SK-N-MC (cell line): ENCODE results near the gene EVL.

Experiments used
- DNase-seq: peaks from one replicate; pipeline ENCODE4 v3.0.0-alpha.2; 2011; ENCODE audit warnings: low read depth, low spot score
- H3K27ac ChIP-seq: fragments of 200-600 bp; sonication (generic); 2 replicates; pipeline ENCODE4 v1.5.1; 2016; ENCODE audit warnings: mixed run types
- H3K36me3 ChIP-seq: fragments of 200-600 bp; sonication (generic); 2 replicates; pipeline ENCODE4 v1.6.1; 2017; ENCODE audit warnings: antibody characterized with exemption, low read length, mixed read lengths; ENCODE audit not compliant: insufficient read depth
- H3K4me3 ChIP-seq: fragments of 200-600 bp; sonication (generic); 2 replicates; pipeline ENCODE4 v1.5.1; 2016
- H3K9ac ChIP-seq: fragments of 200-600 bp; sonication (generic); 2 replicates; pipeline ENCODE4 v1.8.0; 2017; ENCODE audit warnings: mixed run types, mixed read lengths; ENCODE audit not compliant: insufficient read length
- H3K9me3 ChIP-seq: fragments of 200-600 bp; sonication (generic); 2 replicates; pipeline ENCODE4 v1.6.1; 2017; ENCODE audit warnings: low read depth, mild to moderate bottlenecking, antibody characterized with exemption, low read length, moderate library complexity, mixed read lengths
- EZH2 ChIP-seq: fragments of 200-600 bp; sonication (generic); IDR thresholded peaks from one replicate; pipeline ENCODE4 v1.6.1; 2017; ENCODE audit warnings: antibody characterized with exemption
- FOXP2 ChIP-seq: optimal IDR thresholded peaks from 2 replicates; pipeline ENCODE3; 2011; ENCODE audit warnings: mild to moderate bottlenecking, moderate library complexity; ENCODE audit not compliant: insufficient read depth; ENCODE audit errors: extremely low read length, control extremely low read depth
- POLR2AphosphoS5 ChIP-seq: IDR thresholded peaks from 2 replicates; pipeline ENCODE4 v1.6.1; 2012; ENCODE audit warnings: mild to moderate bottlenecking, low read depth, low read length, borderline replicate concordance

The EVL gene

DNA sequence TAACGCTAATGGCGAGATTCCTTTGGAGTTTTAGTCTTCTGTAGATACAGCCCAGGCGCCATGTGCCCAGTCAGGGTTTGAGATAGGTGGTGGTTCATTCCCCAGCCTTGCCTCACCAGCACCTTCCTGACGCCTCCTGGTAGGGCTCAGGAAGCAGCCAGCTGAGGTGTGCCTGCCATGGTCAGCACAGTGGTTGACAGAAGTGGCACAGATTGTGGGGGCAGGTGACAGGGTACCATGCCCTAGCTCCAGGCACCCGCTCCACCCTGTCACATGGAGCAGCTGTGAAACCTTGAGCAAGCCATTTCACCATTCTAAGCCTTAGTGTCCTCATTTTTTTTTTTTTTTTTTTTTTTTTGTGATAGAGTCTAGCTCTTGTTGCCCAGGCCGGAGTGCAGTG lies 45.6 kb downstream of the EVL start:
- Histone ChIP-seq H3K9me3 (no peaks in the 10 kb centered on the region), H3K4me3 (no peak overlapping the region), H3K36me3 (no peaks in the 10 kb centered on the region), H3K9ac (no peak overlapping the region), H3K27ac (no peak overlapping the region)
- no peak for TF ChIP-seq FOXP2
- DNase-seq = no peak

DNA sequence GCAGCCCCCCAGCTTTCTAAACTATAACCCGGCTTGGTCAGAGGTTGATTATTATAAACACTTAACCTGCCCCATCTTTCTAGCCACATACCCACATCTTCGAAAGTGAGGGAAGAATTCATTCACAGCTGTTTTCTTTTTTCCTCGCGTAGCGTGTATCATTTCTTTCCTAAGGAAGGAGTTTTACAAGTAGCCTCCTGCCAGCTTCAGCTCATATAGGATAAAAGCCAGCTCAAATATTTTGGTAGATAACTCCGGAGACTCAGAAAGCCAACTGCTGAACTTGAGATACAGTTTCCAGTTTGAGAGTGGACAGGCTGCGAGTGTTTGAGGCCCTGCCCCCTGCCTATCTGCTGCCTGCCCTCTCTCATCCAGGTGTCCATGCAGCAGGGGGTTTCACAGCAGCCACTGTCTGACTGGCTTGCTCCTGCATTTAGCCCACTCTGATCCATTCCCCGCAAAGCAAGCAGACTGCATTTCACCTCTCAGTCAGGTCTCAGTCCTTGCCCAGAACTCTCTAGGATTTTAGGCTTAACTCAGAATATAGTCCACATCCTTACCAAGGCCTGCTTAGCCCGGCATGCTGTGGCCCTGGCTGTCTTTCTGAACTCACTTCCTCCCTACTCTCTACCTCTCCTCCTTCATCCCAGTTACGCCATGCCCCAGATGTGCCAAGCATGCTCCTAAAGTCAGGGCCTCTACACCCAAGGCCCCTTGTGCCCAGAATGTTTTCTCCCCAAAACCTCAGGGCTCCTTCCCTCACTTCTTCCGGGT lies 46.9 kb downstream of the EVL start:
- Histone ChIP-seq H3K27ac (no peak overlapping the region), H3K9me3 (no peaks in the 10 kb centered on the region), H3K9ac (no peak overlapping the region), H3K4me3 (no peak overlapping the region), H3K36me3 (no peaks in the 10 kb centered on the region)
- DNase-seq = no peak
- TF ChIP-seq FOXP2 (no peak), POLR2AphosphoS5 (no peak), EZH2 (no peak)

DNA sequence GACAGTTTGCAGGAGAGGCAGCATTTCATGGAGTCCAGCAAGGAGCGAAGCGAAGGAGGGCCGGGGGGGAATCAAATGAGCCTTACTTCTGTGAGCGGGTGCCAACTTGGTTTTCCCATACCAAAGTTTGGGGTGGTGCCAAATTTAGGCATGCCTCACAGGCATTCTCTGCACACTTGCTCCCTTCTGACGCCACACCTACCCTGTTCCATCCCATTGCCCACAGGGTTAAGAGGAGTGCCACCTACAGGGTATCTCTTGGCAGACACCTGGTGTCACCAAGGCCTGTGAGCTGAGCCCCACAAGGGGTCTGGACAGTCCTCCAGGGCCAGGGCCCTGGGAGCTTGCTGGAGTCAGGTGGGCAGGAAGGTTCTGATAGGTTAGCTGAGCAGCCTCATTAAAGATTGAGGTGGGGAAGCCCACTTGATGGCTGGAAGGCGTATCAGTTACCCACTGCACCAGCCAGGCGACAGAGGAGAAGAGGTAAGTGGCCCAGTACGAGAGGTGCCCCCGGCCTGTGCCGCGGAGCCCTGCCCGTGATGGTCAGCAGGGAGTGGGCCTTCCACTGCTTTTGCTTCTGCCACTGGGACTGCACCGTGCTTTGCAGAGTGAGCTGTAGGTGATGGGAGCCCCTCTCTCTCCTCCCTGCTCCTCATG lies 49.0 kb downstream of the EVL start:
- TF ChIP-seq FOXP2 (no peak), EZH2 (no peak), POLR2AphosphoS5 (no peak)
- no peak overlapping the region for H3K9ac ChIP-seq
- no peaks in the 10 kb centered on the region for H3K9me3 ChIP-seq
- no peak for DNase-seq
- no peak overlapping the region for H3K27ac ChIP-seq
- H3K4me3 ChIP-seq = no peak overlapping the region
- H3K36me3 ChIP-seq = no peaks in the 10 kb centered on the region

DNA sequence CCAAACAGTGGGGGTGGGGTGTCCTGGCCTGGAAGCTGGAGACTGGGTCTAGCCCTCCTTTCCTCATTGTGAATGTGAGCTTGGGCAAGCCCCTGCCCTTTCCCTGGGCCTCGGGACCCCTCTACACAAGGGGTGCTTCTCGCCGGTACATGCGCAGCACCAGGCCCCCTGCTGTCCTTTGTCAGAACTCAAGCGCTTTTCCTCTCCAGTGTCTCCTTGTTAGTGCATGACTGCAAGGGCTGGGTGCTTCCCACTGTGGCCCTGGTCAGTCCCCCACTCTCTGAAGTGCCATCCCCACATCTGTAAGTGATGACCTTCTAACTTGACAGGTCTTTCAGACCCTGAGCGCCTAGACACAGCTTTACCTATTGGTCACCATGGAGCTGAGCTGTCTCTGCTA lies 50.0 kb downstream of the EVL start:
- H3K9me3 ChIP-seq = no peaks in the 10 kb centered on the region
- no peak overlapping the region for H3K4me3 ChIP-seq
- H3K9ac ChIP-seq = no peak overlapping the region
- TF ChIP-seq POLR2AphosphoS5 (no peak), EZH2 (no peak), FOXP2 (no peak)
- no peak for DNase-seq
- no peak overlapping the region for H3K27ac ChIP-seq
- no peaks in the 10 kb centered on the region for H3K36me3 ChIP-seq

DNA sequence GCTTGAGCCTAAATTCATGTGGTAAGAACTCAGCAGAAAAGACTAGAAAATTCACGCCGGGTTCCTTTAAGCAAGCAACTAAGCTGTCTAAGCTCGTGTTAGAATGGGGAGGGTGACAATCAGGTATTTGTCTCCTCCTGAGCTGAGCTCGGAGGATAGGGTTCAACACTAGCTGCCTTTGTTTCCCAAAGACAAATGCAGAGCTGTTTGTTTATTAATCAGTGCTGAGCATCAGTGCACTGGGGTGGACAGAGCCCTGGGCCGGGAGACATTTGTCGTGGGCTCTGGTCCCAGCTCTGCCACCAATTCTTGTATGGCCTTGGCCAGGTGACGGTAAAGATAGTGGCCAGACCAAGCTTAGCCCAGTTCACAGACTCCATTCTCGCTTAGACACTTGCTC lies 50.5 kb downstream of the EVL start:
- H3K36me3 ChIP-seq = no peaks in the 10 kb centered on the region
- TF ChIP-seq EZH2 (no peak), FOXP2 (no peak), POLR2AphosphoS5 (no peak)
- no peak for DNase-seq
- H3K27ac ChIP-seq = no peak overlapping the region
- no peaks in the 10 kb centered on the region for H3K9me3 ChIP-seq
- no peak overlapping the region for H3K9ac ChIP-seq
- H3K4me3 ChIP-seq = no peak overlapping the region

DNA sequence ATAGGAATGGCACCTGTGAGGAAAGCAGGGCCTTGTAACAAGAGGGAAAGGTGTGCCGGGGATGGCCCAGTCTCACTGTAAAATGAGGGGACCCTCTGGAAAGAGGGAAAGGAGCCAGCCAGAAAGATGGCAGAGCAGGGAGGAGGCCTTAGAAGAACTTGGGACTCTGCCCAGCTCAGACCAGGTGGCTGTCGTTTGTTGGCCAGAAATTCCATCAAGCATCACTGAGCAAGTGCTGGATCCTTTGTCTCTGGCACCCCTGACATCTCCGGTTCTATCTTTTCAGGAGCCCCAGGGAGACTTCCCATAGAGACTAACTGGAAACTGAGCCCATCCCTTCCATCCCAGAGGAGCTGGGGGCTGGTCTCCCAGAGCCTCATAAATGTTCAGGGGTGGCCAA lies 50.9 kb downstream of the EVL start:
- H3K27ac ChIP-seq = no peak overlapping the region
- TF ChIP-seq FOXP2 (no peak), EZH2 (no peak), POLR2AphosphoS5 (no peak)
- no peak overlapping the region for H3K9ac ChIP-seq
- no peaks in the 10 kb centered on the region for H3K9me3 ChIP-seq
- H3K4me3 ChIP-seq = no peak overlapping the region
- DNase-seq = no peak
- H3K36me3 ChIP-seq = no peaks in the 10 kb centered on the region

DNA sequence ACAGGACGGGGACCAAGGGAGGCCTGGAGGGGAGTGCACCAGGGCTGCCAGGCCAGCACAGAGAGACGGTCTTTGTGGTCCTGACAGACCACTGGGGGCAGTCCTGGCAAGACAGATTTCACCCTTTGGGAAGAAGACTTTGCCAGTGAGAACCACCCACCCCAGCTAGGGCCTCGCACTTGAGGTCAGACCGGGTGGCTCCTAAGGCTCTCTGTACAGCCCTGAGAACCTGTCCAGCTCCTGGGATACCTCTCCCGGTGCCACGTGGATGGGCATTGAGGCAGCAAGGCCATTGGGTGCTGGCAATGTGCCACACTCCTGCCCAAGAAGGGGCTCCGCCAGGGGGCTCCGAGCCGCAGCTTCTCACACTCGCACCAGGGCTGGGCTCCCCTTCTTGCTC lies 51.8 kb downstream of the EVL start:
- no peak for DNase-seq
- no peaks in the 10 kb centered on the region for H3K9me3 ChIP-seq
- no peaks in the 10 kb centered on the region for H3K36me3 ChIP-seq
- TF ChIP-seq EZH2 (no peak), FOXP2 (no peak), POLR2AphosphoS5 (no peak)
- H3K27ac ChIP-seq = no peak overlapping the region
- H3K4me3 ChIP-seq = no peak overlapping the region
- no peak overlapping the region for H3K9ac ChIP-seq

DNA sequence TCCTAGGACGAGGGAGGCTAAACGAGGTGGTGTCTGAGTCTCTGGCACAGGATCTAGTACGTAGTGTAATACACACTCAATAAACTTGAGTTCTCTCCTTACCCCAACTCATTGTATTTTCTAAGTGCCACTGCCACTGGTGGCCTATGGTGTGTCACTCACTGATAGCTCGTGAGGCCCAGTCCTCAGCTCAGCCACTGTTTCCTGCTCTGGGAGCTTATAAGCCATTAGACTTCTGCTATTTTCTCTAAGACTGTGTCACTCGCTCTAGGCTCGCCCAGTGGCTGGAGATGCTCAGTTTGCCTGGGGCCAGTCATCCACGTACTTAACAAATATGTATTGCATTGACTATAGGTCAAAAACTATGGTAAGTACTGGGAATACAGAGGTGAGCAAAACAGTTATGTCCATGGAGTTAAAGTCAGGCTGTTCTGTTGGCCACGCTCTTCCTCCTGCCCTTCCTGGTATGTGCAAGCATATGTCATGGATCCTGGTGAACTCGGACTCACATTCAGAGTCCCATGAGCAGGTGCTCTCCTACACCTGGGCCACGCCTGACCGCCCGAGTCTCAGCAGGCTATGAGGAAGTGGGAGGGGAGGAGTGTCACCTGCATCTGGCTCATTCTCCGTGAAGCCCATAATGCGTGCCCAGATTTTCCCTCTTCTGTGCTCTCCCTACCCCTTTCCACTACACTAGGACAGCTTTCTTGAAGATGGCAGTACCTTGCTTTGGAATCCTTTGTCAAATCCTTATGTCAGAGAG lies 52.6 kb downstream of the EVL start:
- DNase-seq = no peak
- Histone ChIP-seq H3K36me3 (no peaks in the 10 kb centered on the region), H3K9me3 (no peaks in the 10 kb centered on the region), H3K9ac (no peak overlapping the region), H3K4me3 (no peak overlapping the region), H3K27ac (no peak overlapping the region)
- no peak for TF ChIP-seq FOXP2
- no peak for TF ChIP-seq POLR2AphosphoS5
- TF ChIP-seq EZH2 = no peak

DNA sequence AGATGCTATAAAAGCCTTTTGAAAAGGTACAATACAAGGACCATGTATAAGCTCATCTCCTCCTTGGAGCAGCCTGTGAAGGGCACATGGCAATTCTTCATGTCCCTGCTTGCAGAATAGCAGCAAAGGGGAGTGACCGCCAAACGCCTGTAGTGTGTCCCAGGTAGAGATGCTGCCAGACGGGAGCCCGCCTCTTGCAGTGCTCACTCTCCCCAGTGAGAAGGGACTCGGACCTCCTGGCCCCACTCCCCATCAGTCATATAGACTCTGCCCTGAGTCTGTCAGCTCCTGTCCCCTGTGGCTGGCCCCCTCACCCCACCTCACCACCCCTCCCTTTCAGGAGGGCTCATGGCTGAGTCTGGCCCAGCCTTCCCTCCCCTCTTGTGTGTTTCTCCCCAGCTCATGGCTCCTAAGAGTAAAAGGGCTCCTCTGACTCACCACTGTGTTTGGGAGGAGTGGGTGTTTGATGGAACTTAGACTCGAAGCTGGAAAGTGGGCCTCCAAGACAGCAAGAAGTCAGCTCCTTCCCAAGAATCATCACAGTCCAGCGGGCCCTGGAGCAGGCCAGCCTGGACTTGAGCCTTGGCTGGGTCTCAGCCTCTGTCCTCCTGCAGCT lies 53.3 kb downstream of the EVL start:
- no peak for DNase-seq
- Histone ChIP-seq H3K9me3 (no peaks in the 10 kb centered on the region), H3K36me3 (no peaks in the 10 kb centered on the region), H3K4me3 (no peak overlapping the region), H3K27ac (no peak overlapping the region), H3K9ac (no peak overlapping the region)
- no peak for TF ChIP-seq POLR2AphosphoS5
